HCT116 (cell line): ENCODE measurements around the gene TNF.
A peak's percentile ranks its signal among the peaks of the same experiment; 100 is the strongest.

ENCODE experiments used
- CEBPB ChIP-seq: IDR thresholded peaks from 2 replicates; pipeline ENCODE4 v1.6.1; 2012; ENCODE audit warnings: low read depth
- EGR1 ChIP-seq: IDR thresholded peaks from 2 replicates; pipeline ENCODE4 v1.6.1; 2012; ENCODE audit warnings: low read depth
- EZH2 ChIP-seq: fragments of 200-600 bp; sonication (generic); IDR thresholded peaks from 2 replicates; pipeline ENCODE4 v1.6.1; 2017; ENCODE audit warnings: antibody characterized with exemption, mixed run types
- EZH2phosphoT487 ChIP-seq: fragments of 200-600 bp; IDR thresholded peaks from 2 replicates; pipeline ENCODE4 v1.6.1; 2018; ENCODE audit warnings: antibody characterized with exemption, borderline replicate concordance
- POLR2A ChIP-seq: IDR thresholded peaks from 2 replicates; pipeline ENCODE4 v1.7.0; 2011; ENCODE audit warnings: borderline replicate concordance; ENCODE audit not compliant: insufficient read depth, insufficient read length; ENCODE audit errors: extremely low read depth
- RAD21 ChIP-seq: IDR thresholded peaks from 2 replicates; pipeline ENCODE4 v1.6.1; 2012; ENCODE audit warnings: low read depth, mild to moderate bottlenecking
- SIN3A ChIP-seq: IDR thresholded peaks from 2 replicates; pipeline ENCODE4 v1.6.1; 2012; ENCODE audit warnings: low read depth
- SP1 ChIP-seq: IDR thresholded peaks from 2 replicates; pipeline ENCODE4 v1.6.1; 2012; ENCODE audit warnings: low read depth
- TCF7L2 ChIP-seq: IDR thresholded peaks from 2 replicates; pipeline ENCODE4 v1.7.0; 2011; ENCODE audit warnings: borderline replicate concordance, inconsistent platforms; ENCODE audit not compliant: insufficient read depth, insufficient read length; ENCODE audit errors: extremely low read depth
- TF ChIP-seq, protein P1 (sequence below), 3 experiments: fragments of 200-600 bp in 1 of 3; sonication (generic) in 1 of 3; IDR thresholded peaks in 2 of 3; conservative IDR thresholded peaks in 1 of 3; 2 replicates each; pipeline ENCODE4 v1.5.1; 2012 to 2017; ENCODE audit warnings: low read depth in 2 of 3, low read length in 2 of 3, antibody characterized with exemption in 1 of 3, borderline replicate concordance in 1 of 3, control low read depth in 1 of 3, mild to moderate bottlenecking in 1 of 3, mixed read lengths in 1 of 3, mixed run types in 1 of 3, moderate library complexity in 1 of 3; ENCODE audit not compliant: insufficient read depth in 1 of 3
- TF ChIP-seq, protein P2 (sequence below): IDR thresholded peaks from 2 replicates; pipeline ENCODE4 v1.6.1; 2012
- TF ChIP-seq, protein P3 (sequence below): IDR thresholded peaks from 2 replicates; pipeline ENCODE4 v1.6.1; 2012; ENCODE audit warnings: low read depth

DNA sequence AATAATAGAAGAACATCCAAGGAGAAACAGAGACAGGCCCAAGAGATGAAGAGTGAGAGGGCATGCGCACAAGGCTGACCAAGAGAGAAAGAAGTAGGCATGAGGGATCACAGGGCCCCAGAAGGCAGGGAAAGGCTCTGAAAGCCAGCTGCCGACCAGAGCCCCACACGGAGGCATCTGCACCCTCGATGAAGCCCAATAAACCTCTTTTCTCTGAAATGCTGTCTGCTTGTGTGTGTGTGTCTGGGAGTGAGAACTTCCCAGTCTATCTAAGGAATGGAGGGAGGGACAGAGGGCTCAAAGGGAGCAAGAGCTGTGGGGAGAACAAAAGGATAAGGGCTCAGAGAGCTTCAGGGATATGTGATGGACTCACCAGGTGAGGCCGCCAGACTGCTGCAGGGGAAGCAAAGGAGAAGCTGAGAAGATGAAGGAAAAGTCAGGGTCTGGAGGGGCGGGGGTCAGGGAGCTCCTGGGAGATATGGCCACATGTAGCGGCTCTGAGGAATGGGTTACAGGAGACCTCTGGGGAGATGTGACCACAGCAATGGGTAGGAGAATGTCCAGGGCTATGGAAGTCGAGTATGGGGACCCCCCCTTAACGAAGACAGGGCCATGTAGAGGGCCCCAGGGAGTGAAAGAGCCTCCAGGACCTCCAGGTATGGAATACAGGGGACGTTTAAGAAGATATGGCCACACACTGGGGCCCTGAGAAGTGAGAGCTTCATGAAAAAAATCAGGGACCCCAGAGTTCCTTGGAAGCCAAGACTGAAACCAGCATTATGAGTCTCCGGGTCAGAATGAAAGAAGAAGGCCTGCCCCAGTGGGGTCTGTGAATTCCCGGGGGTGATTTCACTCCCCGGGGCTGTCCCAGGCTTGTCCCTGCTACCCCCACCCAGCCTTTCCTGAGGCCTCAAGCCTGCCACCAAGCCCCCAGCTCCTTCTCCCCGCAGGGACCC is 981 bp upstream of the TNF start:
- TF ChIP-seq, protein P1, sequence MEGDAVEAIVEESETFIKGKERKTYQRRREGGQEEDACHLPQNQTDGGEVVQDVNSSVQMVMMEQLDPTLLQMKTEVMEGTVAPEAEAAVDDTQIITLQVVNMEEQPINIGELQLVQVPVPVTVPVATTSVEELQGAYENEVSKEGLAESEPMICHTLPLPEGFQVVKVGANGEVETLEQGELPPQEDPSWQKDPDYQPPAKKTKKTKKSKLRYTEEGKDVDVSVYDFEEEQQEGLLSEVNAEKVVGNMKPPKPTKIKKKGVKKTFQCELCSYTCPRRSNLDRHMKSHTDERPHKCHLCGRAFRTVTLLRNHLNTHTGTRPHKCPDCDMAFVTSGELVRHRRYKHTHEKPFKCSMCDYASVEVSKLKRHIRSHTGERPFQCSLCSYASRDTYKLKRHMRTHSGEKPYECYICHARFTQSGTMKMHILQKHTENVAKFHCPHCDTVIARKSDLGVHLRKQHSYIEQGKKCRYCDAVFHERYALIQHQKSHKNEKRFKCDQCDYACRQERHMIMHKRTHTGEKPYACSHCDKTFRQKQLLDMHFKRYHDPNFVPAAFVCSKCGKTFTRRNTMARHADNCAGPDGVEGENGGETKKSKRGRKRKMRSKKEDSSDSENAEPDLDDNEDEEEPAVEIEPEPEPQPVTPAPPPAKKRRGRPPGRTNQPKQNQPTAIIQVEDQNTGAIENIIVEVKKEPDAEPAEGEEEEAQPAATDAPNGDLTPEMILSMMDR (IDR thresholded peaks at IDR 0.05 in 2 of 3, conservative IDR thresholded peaks at IDR 0.05 in 1 of 3; ENCODE audit: borderline replicate concordance in 1 of 3, insufficient read depth in 1 of 3, low read depth in 2 of 3, low read length in 2 of 3), result 0 out of 6 replicates have a peak, but pooled peaks of 1 of the 3 experiments have one; percentile 8
- TF ChIP-seq EZH2 (no peak), EZH2phosphoT487 (no peak), SIN3A (no peak), TCF7L2 (no peak), POLR2A (no peak), SP1 (no peak), EGR1 (no peak), RAD21 (no peak), CEBPB (no peak)
- TF ChIP-seq, protein P2, sequence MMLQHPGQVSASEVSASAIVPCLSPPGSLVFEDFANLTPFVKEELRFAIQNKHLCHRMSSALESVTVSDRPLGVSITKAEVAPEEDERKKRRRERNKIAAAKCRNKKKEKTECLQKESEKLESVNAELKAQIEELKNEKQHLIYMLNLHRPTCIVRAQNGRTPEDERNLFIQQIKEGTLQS, result no peak
- TF ChIP-seq, protein P3, sequence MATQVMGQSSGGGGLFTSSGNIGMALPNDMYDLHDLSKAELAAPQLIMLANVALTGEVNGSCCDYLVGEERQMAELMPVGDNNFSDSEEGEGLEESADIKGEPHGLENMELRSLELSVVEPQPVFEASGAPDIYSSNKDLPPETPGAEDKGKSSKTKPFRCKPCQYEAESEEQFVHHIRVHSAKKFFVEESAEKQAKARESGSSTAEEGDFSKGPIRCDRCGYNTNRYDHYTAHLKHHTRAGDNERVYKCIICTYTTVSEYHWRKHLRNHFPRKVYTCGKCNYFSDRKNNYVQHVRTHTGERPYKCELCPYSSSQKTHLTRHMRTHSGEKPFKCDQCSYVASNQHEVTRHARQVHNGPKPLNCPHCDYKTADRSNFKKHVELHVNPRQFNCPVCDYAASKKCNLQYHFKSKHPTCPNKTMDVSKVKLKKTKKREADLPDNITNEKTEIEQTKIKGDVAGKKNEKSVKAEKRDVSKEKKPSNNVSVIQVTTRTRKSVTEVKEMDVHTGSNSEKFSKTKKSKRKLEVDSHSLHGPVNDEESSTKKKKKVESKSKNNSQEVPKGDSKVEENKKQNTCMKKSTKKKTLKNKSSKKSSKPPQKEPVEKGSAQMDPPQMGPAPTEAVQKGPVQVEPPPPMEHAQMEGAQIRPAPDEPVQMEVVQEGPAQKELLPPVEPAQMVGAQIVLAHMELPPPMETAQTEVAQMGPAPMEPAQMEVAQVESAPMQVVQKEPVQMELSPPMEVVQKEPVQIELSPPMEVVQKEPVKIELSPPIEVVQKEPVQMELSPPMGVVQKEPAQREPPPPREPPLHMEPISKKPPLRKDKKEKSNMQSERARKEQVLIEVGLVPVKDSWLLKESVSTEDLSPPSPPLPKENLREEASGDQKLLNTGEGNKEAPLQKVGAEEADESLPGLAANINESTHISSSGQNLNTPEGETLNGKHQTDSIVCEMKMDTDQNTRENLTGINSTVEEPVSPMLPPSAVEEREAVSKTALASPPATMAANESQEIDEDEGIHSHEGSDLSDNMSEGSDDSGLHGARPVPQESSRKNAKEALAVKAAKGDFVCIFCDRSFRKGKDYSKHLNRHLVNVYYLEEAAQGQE, result no peak
